Stimulated activated CD8-positive, alpha-beta memory T cell treated with anti-CD3 and anti-CD28 coated beads, Interleukin-7, amount 100 ng/mL, for 24 hours (primary cell): Measurements from ENCODE around the gene TMC1.

ENCODE experiments used
- DNase-seq: peaks from one replicate; pipeline ENCODE4 v3.0.0-alpha.2; 2020; ENCODE audit warnings: low read depth

The TMC1 gene

DNA sequence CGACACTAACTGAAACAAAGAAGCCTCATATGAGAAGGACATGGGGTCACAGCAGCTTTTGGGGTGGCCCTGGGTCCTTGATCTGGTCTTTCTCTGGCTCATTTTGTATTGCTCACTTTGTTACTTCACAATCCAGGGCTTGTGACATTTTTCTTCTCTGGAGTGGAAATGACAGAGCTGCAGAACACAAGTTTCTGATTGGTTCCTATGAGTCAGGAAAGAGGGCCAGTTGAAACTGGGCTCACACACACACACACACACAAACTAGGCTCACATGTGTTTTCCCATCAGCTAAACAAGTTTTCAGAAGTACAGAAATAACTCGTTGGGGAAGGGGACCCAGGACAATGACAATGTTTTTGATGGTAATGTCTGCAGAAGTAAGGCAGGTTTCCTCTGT, 54.3 kb downstream of the TMC1 start:
- no peak for DNase-seq

DNA sequence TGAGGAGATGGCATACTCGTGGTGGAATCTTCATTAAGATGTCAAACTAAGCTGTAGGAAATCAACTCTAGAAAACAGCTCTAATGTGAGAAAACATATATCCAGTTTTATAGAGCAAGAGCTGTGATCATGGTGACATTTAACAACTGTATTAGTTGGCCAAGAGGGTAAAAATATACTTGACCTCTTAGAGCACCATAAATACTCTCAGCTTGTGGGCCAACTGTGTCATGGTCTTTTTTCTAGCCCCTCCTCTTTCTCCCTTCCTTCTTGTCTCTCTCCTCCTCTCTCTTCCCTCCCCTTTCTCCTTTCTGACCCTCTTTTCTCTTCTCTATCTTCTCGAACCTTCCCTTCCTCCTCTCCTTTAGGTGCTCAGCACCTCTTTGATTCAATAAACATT, 54.7 kb downstream of the TMC1 start:
- no peak for DNase-seq

DNA sequence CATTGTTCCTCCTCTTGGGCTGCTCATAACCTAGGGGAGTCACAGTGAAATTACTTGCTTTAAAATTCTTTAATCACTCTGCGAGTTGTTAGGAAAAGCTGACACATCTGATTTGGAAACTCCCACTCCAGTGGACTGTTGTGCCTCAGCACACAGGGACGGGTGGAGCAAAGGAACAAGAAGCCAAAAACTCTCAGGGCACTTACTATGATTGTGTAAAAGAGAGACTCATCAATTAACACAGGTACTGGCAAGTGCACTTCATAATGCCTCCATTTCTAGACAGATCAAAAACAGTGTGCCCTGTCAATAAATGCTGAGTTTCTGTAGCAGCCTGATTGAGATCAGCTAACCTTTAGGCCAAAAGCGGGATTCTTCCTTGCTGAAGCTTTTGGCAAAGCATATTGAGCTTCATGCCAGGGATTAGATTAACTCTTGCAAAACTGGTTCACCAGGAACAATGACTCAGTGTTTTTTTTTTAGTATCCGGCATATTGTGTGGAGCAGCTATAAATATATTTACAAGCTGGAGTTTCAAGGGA, 55.9 kb downstream of the TMC1 start:
- DNase-seq: no peak

DNA sequence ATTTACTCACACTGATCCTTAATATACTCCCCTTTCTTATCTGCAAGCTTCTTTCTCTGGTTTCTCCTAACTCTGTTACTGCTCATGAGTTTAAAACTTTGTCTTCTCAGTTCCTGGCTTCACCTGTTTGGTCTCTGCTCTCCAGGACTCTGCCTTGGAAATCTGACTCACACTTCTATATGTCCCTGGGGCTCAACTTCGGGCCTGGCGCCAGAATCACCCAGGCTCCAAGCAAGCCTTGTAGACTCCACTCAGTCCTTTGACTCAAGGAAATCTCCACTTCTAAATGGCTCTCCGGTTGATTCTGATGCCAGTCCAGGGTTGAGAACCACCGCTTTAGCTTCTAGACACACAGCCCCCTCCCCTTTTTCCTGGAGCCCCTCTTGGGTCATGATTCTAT, 57.8 kb downstream of the TMC1 start:
- DNase-seq: no peak

DNA sequence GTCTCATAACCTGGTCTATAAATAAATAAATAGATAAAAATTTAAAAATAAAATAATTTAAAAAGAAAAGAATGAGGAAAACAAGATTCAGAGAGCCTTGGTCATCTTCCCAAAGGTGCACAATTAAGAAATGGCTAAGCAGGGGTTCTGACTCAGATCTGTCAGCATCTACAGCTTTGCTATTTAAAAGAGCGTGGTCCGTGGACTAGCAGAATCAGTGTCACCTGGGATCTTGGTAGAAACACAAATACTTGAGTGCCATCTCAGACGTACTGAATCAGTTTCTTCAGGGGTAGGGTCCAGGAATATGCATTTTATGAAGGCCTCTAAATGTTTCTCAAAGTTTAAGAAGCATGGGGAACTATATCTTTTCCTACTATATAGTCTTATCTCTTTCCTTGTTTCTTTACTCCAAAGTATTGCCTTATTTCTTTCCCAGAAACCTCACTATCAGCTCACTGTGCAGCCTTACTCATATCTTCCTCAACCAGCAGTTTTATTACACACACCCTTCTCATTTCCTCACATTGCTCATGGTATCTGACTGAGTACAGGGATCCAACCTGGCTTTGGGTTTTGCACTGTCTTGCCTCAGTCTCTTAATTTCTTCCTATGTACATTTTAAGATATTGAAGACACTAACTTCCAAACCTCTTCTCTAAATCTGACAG, 58.6 kb downstream of the TMC1 start:
- no peak for DNase-seq

DNA sequence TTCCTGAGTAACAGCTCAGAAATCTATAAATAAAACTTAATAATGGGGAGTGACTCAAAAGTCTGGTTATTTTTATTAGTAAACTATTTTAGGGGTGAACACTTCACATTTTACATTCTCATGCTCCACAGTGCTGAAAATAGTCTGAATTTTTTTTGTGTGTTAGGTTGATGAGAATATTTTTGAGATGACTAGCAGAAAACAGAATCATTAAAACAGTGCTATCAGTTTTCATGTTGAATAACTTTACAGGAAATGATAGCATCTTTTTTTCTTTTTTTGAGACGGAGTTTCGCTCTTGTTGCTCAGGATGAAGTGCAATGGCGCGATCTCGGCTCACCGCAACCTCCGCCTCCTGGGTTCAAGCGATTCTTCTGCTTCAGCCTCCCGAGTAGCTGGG, 60.3 kb downstream of the TMC1 start:
- DNase-seq: no peak

DNA sequence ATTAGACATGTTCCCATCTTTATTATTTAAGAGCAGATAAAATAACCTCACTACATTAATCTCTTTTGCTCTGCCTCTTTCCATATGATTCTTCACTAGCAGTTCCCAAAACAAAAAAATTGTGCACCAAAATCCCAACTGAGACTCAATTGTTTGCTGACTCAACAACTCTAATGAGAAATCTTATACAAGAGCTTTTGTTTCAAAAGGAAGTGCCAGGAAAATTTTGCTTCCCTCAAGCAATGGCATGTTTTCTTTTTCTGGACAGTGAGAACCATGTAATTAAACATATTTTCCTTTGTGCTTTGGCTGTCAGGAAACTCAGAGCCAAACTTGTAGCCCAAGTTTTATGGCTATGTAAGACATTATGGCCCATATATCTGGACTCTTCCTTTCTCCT, 62.0 kb downstream of the TMC1 start:
- no peak for DNase-seq

DNA sequence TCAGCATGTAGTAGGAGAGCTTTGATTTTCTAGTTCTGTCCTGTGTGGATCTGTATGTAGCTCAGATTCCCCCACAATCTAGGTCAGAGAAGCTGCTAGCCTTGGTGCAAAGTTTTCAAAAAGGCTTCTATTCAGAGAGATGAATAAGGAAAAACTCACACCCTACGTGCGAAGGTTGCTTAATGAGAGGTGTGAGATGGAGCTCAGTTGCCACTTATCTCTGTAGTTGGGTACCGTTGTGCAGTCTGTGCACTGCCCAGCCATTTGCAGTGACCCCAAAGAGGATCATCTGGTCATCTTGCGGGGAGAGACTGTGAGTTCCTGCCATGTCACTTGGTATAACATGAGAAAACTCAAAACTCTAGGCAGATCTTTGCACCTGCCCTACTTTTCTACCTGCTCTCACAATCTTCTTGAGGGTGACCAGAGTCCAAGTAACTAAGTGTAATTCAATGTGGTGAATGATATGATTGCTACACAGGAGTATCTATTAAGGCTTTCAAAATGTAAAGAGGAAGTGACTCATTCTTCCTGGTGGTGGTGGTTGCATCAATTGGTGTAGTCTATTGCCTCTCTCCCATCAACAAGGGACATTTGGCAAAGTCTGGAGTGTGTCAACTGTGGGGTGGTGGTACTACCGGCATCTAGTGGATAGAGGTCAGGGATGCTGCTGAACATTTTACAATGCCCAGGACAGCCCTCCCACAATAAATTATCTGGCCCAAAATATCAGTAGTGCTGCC, 65.2 kb downstream of the TMC1 start:
- no peak for DNase-seq

DNA sequence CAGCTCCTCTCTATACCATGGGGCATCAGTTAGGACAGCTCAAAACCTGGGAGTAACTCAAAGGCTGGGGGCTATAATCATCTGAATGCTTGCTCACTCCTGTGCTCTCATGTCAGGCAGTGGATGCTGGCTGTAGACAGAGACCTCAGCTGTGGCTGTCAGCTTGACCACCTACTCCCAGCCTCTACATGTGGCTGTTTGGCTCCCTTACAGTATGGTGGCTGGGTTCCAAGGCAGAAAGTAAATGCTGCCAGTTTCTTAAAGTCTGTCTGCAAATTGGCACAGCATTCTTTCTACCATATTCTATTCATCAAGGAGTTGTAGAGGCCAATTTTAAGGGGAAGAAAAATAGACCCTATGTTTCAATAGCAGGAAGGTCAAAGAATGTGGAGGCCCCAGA, 66.9 kb downstream of the TMC1 start:
- no peak for DNase-seq

DNA sequence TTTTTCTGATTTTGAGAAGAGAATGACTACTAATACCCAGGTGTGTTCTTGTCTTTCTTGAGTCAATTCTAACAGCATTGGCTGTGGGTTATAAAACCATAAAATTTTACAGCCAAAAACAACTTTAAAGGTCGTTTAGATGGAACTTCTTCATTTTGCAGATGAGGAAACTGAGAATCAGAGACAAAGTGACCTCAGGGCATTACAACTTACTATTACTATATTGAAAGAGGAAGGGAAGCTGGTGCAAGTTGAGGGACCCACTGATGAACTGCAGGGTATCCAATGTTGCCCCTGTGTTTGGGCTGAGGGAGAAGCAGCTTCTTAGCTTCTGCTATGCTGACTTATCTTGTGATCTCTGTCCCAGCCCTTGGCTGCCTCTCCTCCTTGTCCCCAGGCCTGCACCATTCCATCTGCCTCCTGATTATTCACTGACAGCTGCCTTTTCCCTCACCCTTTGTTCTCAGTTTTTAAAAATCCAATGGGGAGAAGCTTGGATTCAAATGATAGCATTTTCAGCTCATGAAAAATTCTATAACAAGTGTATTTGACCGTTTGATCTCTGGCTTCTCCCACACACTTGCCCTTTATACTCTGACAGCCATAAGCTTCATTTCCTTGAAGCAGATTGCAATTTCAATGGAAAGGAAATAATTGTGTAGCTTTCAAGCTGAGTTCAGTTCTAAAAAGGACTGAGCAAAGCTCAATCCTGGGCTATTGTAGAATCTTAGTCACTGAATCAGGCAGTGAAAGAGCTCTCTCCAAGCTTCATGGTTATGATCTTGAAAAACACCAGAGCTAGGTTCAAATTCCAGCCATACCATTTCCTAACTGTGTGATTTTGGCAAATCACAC, 68.5 kb downstream of the TMC1 start:
- DNase-seq: no peak

DNA sequence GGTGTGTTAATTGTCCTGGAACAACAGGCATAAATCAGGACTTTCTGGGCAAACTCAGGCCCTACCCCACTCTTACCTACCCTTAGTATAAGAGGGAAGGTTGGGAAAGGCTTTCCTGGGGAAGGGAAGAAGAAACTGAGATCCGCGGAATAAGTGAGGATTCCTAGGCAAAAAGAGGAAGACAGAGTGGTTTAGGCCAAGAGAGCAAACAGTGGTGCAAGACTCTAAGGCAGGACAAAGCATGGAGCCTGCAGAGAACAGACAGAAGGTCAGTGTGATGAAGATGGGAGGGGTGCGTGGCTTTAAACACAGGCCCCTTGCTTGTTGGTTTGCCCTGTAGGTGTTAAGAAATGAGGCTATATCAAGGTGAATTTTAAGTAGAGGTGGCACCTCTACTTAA, 69.4 kb downstream of the TMC1 start:
- DNase-seq: no peak

DNA sequence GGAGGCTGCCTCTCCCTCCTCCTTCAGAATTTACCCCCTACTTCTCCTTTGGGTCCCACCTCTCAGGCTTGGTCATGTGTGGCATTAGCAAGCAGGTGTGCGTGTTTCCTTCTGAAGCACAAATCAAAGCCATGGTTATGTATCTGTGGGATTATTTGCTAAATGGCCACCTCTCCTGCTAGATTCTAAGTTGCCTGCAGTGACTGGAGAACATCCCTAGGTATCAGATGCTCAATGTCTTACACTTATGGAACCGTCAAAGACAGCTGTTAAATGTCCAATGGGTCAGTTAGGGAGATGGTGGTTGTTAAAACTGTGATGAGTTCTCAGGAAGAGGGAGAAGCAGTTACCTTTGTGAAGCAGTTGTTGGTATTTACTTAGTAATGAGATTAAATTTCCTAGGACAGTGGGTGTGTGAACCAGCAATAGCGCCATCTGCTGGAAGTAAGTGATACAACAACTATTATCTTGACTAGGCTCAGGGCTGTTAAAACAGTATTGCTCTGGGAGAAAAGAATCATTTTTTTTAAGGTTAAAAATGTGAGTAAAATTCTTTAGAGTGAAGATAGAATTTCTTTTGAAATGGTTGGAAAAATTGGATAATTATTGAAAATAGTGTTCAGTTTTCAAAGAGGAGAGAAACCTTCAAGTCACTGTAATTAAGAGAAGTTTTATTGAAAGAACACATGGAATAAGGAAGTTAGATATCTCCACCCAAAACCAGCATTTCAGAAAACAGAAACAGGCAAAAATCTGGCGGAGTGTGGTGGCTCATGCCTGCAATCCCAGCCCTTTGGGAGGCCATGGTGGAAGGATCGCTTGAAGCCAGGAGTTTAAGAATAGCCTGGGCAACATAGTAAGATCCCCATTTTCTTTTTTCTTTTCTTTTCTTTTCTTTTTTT, 71.3 kb downstream of the TMC1 start:
- DNase-seq: no peak

DNA sequence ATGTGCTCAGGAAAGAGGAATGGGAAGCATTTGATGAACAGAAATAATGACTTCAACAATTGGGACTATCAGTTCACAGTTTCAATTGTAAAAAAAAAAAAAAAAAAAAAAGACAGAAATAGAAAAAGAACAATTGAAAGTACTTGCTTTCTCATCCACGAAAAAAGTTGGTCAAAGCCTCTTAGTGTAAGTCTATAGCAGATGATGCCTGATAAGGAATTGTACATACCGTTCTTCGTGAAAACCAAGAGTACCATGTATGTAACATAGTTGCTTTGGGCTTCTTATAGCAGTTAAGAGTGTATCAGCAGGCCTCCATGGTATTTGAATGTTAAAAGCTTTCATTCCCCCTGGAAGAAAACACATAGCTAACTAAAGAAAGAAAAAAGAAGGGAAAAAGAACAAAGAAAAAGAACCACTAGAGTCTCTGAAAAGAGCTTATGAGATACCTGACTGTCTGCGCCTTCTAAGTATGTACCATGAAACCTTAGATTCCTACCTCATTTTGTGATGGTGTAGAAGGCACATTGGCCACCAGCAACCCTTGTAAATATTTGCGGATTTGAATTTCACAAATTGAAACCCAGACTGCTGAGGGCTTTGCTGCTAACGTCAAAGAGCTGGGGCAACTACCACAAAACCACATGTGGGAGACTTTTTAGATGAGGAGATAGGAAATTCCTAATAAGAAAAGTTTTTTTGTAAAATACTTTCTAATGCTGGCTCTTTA, 75.2 kb downstream of the TMC1 start:
- DNase-seq: no peak

DNA sequence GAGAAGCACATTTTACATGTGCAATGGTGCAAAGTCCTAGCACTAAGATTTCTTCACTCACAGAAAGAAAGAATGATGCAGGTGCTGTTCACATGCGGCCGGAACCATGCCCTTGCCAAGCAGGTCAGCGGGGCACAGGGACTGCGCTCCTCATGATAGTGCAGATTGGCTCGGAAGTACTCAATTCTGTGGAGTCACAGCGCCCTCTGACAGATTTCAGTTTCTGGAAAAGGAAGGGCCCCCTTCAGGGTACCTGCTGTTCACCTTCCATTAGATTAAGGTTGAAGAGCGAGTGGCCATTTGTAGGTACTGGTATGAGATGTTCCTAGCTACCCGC, 75.7 kb downstream of the TMC1 start:
- no peak for DNase-seq

DNA sequence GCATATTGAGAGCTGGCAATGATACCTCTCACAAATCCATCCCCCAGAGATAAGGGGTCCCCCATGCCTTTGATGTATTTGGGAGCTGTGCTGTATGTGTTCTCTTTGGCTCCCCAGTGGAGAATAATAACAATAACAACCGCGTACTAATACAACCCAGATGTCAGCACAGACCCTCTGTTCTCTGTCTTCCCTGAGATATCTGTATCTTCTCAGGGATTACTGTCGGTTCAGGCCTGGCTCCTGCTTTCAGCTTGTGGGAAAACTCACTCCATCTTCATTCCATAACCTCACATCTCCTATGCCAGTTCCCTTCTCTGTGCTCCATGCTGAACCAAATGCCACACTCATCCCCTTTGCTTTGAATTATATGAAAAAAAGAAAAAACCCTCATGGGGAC, 76.2 kb downstream of the TMC1 start:
- no peak for DNase-seq

DNA sequence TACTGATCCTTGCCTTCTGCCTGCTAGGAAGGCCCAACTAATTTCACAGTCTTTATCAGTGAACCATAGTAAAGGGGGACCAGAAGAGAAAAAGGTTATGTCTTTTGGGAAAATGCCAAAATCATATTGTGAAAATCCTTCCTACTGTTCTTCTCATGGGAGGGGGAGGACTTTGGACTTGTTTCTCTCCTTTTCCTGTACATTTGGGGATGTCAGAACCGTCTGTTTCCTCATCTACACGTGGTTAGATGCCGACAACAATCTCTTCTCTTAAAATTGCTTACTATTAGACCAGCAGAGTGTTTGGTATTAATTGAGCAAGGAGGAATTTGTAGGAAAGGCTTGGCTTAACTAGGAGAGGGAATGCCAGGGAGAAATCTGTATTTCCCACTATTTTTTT, 77.2 kb downstream of the TMC1 start:
- no peak for DNase-seq

DNA sequence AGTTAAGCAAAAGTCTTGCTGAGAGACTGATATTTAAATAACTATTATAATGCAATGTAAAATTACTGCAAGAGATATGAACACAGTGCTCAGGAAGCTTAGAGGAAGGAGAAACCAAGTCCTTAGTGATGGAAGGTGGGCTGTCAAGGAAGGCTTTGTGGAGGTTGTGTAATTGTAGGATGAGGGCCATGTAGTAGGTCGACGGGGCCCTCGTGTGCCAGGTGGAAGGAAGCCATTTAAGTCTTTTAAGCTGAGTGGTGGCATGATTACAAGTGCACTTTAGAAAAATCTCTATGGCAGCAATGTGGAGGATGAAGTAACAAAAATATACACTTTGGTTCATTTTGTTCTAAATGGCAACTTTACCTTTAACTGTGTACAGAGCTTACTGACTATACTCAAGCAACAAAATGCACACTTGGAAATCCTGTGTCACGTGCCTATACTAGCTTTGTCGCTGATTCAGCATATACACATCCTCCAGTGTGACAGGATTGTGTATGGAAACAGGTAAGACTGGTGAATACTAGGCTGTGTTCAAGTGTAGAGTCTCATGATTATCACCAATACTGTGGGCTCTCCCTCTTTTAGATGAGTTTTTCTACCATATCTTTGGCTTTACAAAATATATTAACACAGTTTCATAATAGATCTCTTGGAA, 78.6 kb downstream of the TMC1 start:
- no peak for DNase-seq

DNA sequence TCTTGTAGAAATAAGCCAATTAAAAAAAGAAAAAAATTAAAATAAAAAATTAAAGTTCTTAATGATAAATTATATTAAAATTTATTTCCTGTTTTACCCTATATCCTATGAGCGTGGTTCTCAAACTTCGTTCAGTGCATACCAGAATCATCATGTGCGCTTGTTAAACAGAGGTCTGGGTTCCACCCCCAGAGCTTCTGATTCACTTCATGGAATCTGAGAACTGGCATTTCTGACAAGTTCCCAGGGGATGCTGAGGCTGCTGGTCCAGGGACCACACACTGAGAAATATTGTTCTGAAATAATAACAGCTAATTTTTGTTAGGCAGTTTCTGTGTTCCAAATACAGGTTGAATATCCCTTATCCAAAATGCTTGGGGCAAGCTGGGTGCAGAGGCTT, 79.3 kb downstream of the TMC1 start:
- DNase-seq: no peak

DNA sequence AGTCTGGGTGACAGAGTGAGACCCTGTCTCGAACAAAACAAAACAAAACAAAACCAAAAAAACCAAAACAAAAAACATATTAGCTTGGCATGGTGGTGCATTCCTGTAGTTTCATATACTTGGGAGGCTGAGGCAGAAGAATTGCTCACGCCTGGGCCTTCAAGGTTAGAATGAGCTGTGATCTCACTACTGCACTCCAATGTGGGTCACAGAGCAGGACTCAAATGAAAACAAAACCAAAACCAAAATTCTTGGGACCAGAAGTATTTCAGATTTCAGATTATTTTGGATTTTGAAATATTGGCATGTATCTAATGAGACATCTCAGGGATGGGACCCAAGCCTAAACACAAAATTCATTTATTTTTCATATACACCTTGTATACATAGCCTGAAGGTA, 80.2 kb downstream of the TMC1 start:
- no peak for DNase-seq

DNA sequence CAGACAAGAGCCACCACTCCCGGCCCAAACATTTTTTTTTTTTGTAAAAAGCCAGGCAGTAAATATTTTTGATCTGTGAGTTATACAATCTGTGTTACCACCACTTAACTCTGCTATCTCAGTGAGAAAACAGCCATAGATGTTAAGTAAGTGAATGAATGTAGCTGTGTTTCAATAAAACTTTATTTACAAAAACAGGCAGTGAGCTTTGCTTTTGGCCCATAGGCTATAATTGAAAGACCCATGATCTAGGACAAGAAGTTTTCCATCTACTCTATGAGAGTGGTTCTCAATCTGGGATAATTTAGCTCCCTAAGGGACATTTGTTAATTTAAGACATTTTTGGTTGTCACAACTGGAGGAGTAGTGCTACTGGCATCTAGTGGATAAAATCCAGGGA, 91.0 kb downstream of the TMC1 start:
- DNase-seq: no peak

DNA sequence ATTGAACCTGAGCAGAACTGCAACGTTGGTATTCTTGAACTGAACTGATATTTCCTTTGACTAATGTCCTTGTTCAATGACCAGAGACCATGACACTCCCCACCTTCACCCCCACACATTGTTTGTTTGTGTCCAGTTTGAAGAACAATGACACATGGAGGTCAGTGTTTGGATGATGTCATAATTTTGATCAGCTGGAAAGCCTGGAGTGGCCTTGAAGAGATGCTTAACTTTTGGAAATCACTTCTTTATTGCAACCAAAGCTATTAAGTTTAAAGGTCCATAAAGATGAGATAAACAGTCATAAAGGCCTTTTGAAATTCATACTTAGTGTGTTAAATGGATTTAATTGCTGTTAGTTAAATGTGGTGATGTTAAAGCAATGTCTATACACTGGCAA, 92.7 kb downstream of the TMC1 start:
- DNase-seq: no peak
